ENCODE data around the gene FBXW12. TPM values are rescaled to one million over a fixed set of nuclear protein-coding genes. Genes with fewer than 3 reads are reported as not detected.

The FBXW12 gene
- total and polyA plus RNA-seq, 4 donors = not detected

DNA sequence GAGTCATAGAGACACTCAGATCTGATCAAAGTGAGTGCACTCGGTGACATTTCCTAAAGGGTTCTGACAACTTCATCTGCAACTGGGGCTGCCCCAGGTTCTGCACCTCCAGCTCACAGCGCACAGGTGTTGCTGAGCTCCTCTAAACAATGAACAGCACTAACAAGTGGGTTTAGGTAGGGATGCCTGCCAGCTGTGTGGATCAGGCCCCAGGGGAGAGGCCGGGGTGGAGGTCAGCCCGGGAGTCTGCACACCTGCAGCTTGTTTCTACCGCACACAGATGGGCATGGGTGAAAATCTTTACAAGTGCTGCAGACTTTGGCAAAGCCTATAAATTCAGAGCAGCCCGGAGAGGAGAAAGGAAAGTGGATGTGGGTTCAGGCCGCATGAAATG lies 355 bp downstream of the FBXW12 start:
- WGBS = 87% methylated on average over 7 of the region's 7 CpGs
- H3K27ac ChIP-seq (ENCODE audit: low read depth in 1 of 2, low read length in 2 of 2) = no peak overlapping the region
- no peaks in the 10 kb centered on the region for H3K9me3 ChIP-seq (ENCODE audit: control insufficient read depth in 4 of 4, low read length in 3 of 4)

DNA sequence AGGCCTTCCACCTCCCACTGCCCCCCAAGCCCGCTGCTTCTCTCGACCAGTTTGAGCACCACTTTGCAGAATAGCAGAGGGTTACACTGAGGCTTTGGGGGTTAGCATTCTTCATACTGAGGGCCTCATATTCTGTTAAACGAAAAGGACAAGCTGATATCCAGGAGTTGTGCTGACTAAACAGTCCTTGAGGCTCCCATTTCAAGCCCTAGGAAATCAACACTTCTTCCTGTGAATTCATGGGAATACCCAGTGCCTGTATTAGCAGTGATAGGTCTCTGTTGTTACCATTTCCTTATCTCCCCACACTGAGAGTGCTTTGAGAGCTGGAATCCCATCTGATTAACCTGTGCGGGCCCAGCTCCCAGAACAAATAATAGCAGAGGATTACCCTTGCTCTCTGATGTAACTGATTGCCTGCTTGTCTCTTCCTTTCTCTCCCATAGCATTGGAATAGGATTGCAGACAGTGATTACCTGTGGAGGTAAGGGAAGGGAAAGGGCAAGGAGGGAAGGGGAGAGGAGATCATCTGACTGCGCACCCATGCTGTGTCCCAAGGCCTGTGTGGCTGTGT lies 930 bp downstream of the FBXW12 start:
- no peak for DNase-seq (ENCODE audit: low spot score)
- Histone ChIP-seq H3K27me3 (ENCODE audit: control insufficient read depth in 4 of 4, insufficient read depth in 4 of 4, low read length in 3 of 4) (no peaks in the 10 kb centered on the region), H3K4me3 (ENCODE audit: low read depth in 1 of 3, low read length in 3 of 3) (no peak overlapping the region), H3K4me1 (ENCODE audit: control insufficient read depth in 4 of 4, insufficient read depth in 4 of 4, low read length in 3 of 4) (no peaks in the 10 kb centered on the region), H3K9me3 (ENCODE audit: control insufficient read depth in 4 of 4, low read length in 3 of 4) (no peaks in the 10 kb centered on the region), H3K36me3 (ENCODE audit: control insufficient read depth in 4 of 4, insufficient read depth in 3 of 4, low read depth in 1 of 4, low read length in 3 of 4) (no peaks in the 10 kb centered on the region), H3K27ac (ENCODE audit: low read depth in 1 of 2, low read length in 2 of 2) (no peak overlapping the region), H3K9ac (ENCODE audit: low read depth in 1 of 2, low read length in 2 of 2) (no peak overlapping the region)
- WGBS = 76% methylated on average over 5 of the region's 5 CpGs
- TF ChIP-seq, protein P1, sequence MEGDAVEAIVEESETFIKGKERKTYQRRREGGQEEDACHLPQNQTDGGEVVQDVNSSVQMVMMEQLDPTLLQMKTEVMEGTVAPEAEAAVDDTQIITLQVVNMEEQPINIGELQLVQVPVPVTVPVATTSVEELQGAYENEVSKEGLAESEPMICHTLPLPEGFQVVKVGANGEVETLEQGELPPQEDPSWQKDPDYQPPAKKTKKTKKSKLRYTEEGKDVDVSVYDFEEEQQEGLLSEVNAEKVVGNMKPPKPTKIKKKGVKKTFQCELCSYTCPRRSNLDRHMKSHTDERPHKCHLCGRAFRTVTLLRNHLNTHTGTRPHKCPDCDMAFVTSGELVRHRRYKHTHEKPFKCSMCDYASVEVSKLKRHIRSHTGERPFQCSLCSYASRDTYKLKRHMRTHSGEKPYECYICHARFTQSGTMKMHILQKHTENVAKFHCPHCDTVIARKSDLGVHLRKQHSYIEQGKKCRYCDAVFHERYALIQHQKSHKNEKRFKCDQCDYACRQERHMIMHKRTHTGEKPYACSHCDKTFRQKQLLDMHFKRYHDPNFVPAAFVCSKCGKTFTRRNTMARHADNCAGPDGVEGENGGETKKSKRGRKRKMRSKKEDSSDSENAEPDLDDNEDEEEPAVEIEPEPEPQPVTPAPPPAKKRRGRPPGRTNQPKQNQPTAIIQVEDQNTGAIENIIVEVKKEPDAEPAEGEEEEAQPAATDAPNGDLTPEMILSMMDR (IDR thresholded peaks at IDR 0.05; ENCODE audit: low read depth, low read length, missing input control) = no peak
- TF ChIP-seq GABPA (IDR thresholded peaks at IDR 0.05 in 1 of 2, conservative IDR thresholded peaks at IDR 0.05 in 1 of 2) = no peak
- TF ChIP-seq FOXA2 (IDR thresholded peaks at IDR 0.05) = no peak
- TF ChIP-seq, protein P2, sequence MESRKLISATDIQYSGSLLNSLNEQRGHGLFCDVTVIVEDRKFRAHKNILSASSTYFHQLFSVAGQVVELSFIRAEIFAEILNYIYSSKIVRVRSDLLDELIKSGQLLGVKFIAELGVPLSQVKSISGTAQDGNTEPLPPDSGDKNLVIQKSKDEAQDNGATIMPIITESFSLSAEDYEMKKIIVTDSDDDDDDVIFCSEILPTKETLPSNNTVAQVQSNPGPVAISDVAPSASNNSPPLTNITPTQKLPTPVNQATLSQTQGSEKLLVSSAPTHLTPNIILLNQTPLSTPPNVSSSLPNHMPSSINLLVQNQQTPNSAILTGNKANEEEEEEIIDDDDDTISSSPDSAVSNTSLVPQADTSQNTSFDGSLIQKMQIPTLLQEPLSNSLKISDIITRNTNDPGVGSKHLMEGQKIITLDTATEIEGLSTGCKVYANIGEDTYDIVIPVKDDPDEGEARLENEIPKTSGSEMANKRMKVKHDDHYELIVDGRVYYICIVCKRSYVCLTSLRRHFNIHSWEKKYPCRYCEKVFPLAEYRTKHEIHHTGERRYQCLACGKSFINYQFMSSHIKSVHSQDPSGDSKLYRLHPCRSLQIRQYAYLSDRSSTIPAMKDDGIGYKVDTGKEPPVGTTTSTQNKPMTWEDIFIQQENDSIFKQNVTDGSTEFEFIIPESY (IDR thresholded peaks at IDR 0.05) = no peak

More for the DNA sequence above, 355 bp downstream of the FBXW12 start:
- H3K36me3 ChIP-seq (ENCODE audit: control insufficient read depth in 4 of 4, insufficient read depth in 3 of 4, low read depth in 1 of 4, low read length in 3 of 4) = no peaks in the 10 kb centered on the region
- H3K27me3 ChIP-seq (ENCODE audit: control insufficient read depth in 4 of 4, insufficient read depth in 4 of 4, low read length in 3 of 4) = no peaks in the 10 kb centered on the region
- H3K4me1 ChIP-seq (ENCODE audit: control insufficient read depth in 4 of 4, insufficient read depth in 4 of 4, low read length in 3 of 4) = no peaks in the 10 kb centered on the region
- no peak overlapping the region for H3K9ac ChIP-seq (ENCODE audit: low read depth in 1 of 2, low read length in 2 of 2)
- no peak for DNase-seq (ENCODE audit: low spot score)
- TF ChIP-seq HNF4G (IDR thresholded peaks at IDR 0.05) (no peak), YY1 (IDR thresholded peaks at IDR 0.05) (no peak), EGR1 (IDR thresholded peaks at IDR 0.05; ENCODE audit: low read depth in 2 of 2) (no peak), TAF1 (conservative IDR thresholded peaks at IDR 0.05) (no peak), JUND (IDR thresholded peaks at IDR 0.05) (no peak), SP1 (IDR thresholded peaks at IDR 0.05) (no peak), RXRA (IDR thresholded peaks at IDR 0.05) (no peak)
- TF ChIP-seq, protein P3, sequence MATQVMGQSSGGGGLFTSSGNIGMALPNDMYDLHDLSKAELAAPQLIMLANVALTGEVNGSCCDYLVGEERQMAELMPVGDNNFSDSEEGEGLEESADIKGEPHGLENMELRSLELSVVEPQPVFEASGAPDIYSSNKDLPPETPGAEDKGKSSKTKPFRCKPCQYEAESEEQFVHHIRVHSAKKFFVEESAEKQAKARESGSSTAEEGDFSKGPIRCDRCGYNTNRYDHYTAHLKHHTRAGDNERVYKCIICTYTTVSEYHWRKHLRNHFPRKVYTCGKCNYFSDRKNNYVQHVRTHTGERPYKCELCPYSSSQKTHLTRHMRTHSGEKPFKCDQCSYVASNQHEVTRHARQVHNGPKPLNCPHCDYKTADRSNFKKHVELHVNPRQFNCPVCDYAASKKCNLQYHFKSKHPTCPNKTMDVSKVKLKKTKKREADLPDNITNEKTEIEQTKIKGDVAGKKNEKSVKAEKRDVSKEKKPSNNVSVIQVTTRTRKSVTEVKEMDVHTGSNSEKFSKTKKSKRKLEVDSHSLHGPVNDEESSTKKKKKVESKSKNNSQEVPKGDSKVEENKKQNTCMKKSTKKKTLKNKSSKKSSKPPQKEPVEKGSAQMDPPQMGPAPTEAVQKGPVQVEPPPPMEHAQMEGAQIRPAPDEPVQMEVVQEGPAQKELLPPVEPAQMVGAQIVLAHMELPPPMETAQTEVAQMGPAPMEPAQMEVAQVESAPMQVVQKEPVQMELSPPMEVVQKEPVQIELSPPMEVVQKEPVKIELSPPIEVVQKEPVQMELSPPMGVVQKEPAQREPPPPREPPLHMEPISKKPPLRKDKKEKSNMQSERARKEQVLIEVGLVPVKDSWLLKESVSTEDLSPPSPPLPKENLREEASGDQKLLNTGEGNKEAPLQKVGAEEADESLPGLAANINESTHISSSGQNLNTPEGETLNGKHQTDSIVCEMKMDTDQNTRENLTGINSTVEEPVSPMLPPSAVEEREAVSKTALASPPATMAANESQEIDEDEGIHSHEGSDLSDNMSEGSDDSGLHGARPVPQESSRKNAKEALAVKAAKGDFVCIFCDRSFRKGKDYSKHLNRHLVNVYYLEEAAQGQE (IDR thresholded peaks at IDR 0.05) = no peak
- TF ChIP-seq, protein P4, sequence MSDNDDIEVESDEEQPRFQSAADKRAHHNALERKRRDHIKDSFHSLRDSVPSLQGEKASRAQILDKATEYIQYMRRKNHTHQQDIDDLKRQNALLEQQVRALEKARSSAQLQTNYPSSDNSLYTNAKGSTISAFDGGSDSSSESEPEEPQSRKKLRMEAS (IDR thresholded peaks at IDR 0.05) = no peak
- TF ChIP-seq, protein P1 (IDR thresholded peaks at IDR 0.05; ENCODE audit: low read depth, low read length, missing input control) = no peak
- H3K4me3 ChIP-seq (ENCODE audit: low read depth in 1 of 3, low read length in 3 of 3) = no peak overlapping the region
